ENCODE measurements around the gene TGFA. TPM values are rescaled to one million over a fixed set of nuclear protein-coding genes. Genes with fewer than 3 reads are reported as not detected.

TGFA gene
- total and polyA plus RNA-seq, 10 of the 15 experiments (the other 5 are each of a cell fraction or from before 2014, with no cell fraction given): 0.03 to 0.23 TPM; not detected in 8

GRCh38 chr2:70523996-70524965 is 29.3 kb downstream of the TGFA start (continued):
- no peak for TF ChIP-seq USF2 (IDR thresholded peaks at IDR 0.05; ENCODE audit: borderline replicate concordance, low read depth, low read length)
- TF ChIP-seq NR2F1 (conservative IDR thresholded peaks at IDR 0.05): no peak
- TF ChIP-seq POLR2A (IDR thresholded peaks at IDR 0.05; ENCODE audit: low read depth, low read length): no peak
- no peak for TF ChIP-seq RAD51 (IDR thresholded peaks at IDR 0.05)

- Histone ChIP-seq H3K9me3 (replicated peaks; ENCODE audit: control insufficient read depth, insufficient read depth, low read length) (no peaks in the 10 kb centered on the region), H3K36me3 (ENCODE audit: control insufficient read depth in 2 of 2, insufficient read depth in 2 of 2, low read length in 1 of 2) (no peaks in the 10 kb centered on the region), H3K27ac (ENCODE audit: control insufficient read depth, insufficient read depth) (no peak overlapping the region), H2AFZ (ENCODE audit: control insufficient read depth, low read depth, low read length) (no peak overlapping the region), H3K79me2 (ENCODE audit: control insufficient read depth, insufficient read depth, low read length) (no peaks in the 10 kb centered on the region), H4K20me1 (ENCODE audit: control insufficient read depth, insufficient read depth) (no peaks in the 10 kb centered on the region), H3K4me1 (ENCODE audit: control insufficient read depth, insufficient read depth, low read length) (no peaks in the 10 kb centered on the region), H3K9ac (ENCODE audit: control insufficient read depth, insufficient read depth, low read length) (no peak overlapping the region), H3K4me2 (ENCODE audit: control insufficient read depth, insufficient read depth) (no peak overlapping the region), H3K4me3 (no peak overlapping the region), H3K27me3 (replicated peaks in 1 of 2; ENCODE audit: control insufficient read depth in 2 of 2, insufficient read depth in 2 of 2, low read length in 1 of 2) (no peaks in the 10 kb centered on the region; a peak in 1 of 4 replicates)
- in situ Hi-C loops (cut with MboI) (no loop called here), intact Hi-C loops (cut with micrococcal nuclease; ENCODE audit: unreplicated experiment) (no loop called here)
- FAIRE-seq (no peak), ATAC-seq (no peak), DNase-seq (ENCODE audit: low read depth, low spot score) (no peak)
- CTCF ChIA-PET: no interaction called here
- RAD21 ChIA-PET (ENCODE audit: unreplicated experiment): no interaction called here
- BruUV-seq (replicated peaks): no TSS peak
- POLR2A ChIA-PET: no interaction called here
- SMC1A ChIA-PET (ENCODE audit: uncharacterized antibody, unreplicated experiment): interaction anchor here (0.8 kb wide), 1 partner anchor 15 kb away, joined by 3 read pairs; no protein-coding TSS in a partner anchor
- no peak for TF ChIP-seq IKZF2 (IDR thresholded peaks at IDR 0.05)
- TF ChIP-seq ESRRA (IDR thresholded peaks at IDR 0.05; ENCODE audit: low read length): no peak
- no peak for TF ChIP-seq CEBPZ (IDR thresholded peaks at IDR 0.05; ENCODE audit: low read depth, low read length)
- TF ChIP-seq ZZZ3 (IDR thresholded peaks at IDR 0.05; ENCODE audit: control insufficient read depth, insufficient read length, low read depth): no peak
- TF ChIP-seq BHLHE40 (IDR thresholded peaks at IDR 0.05; ENCODE audit: borderline replicate concordance in 1 of 2, low read depth in 2 of 2, low read length in 1 of 2): no peak
- no peak for TF ChIP-seq NRF1 (conservative IDR thresholded peaks at IDR 0.05; ENCODE audit: low read depth, low read length)
- no peak for TF ChIP-seq E2F8 (IDR thresholded peaks at IDR 0.05; ENCODE audit: low read depth, partially characterized antibody)
- no peak for TF ChIP-seq KAT2A (conservative IDR thresholded peaks at IDR 0.05; ENCODE audit: control insufficient read depth, low read depth, low read length)
- TF ChIP-seq MYC (IDR thresholded peaks at IDR 0.05; ENCODE audit: insufficient read depth, insufficient read length, insufficient replicate concordance, low read length, severe bottlenecking): no peak
- no peak for TF ChIP-seq GATAD2B (conservative IDR thresholded peaks at IDR 0.05; ENCODE audit: low read depth)
- TF ChIP-seq LARP7 (IDR thresholded peaks at IDR 0.05): no peak
- TF ChIP-seq ZNF274 (IDR thresholded peaks at IDR 0.05; ENCODE audit: insufficient read depth, insufficient read length): no peak
Measured at GRCh38 chr2:70523672-70523995, 30.0 kb downstream of the TGFA start.
